IMR-90 (cell line): ENCODE measurements around the gene TIPRL. TPM values are rescaled to one million over a fixed set of nuclear protein-coding genes. Genes with fewer than 3 reads are reported as not detected.

ENCODE experiments used
- ATAC-seq: fragments of 200-7000 bp; cut with Tn5 transposase; 2 replicates; pipeline ENCODE4 v1.9.1; 2020; ENCODE audit warnings: low read depth, mild to moderate bottlenecking, moderate library complexity
- BruUV-seq: library from RNA; stranded (reverse); fragments of 400-500 nt; replicated peaks from 2 replicates; lab custom pipeline; 2021; lab: Mats Ljungman, UMichigan
- CTCF ChIA-PET: fragments of 300-600 bp; formaldehyde crosslinking; extraction: SDS; loops from one replicate; lab custom pipeline; 2021; ENCODE audit warnings: antibody characterized with exemption; lab: Yijun Ruan, JAX
- POLR2A ChIA-PET: fragments of 300-600 bp; sonication (Branson Sonifier 250); formaldehyde crosslinking; loops from one replicate; lab custom pipeline; 2022; ENCODE audit warnings: antibody characterized with exemption; ENCODE audit not compliant: unreplicated experiment; lab: Charles Lee
- DNase-seq: peaks from one replicate; pipeline ENCODE4 v3.0.0; 2013
- H2AFZ ChIP-seq: replicated peaks from 2 replicates; pipeline ENCODE3; 2013; ENCODE audit warnings: low read length, mild to moderate bottlenecking; ENCODE audit not compliant: poor library complexity
- H2AK5ac ChIP-seq: 2 replicates; pipeline ENCODE4 v1.6.1; 2013; ENCODE audit warnings: low read depth, low read length, inconsistent platforms
- H2AK9ac ChIP-seq: replicated peaks from 2 replicates; pipeline ENCODE3; 2013; ENCODE audit warnings: mild to moderate bottlenecking, low read depth, low read length, moderate library complexity; ENCODE audit not compliant: poor library complexity
- H2BK120ac ChIP-seq: 2 replicates; pipeline ENCODE4 v1.6.1; 2013; ENCODE audit warnings: low read depth, low read length, inconsistent platforms
- H2BK15ac ChIP-seq: 3 replicates; pipeline ENCODE4 v1.6.1; 2013; ENCODE audit warnings: low read depth, low read length, inconsistent platforms
- H2BK20ac ChIP-seq: 2 replicates; pipeline ENCODE4 v1.6.1; 2013; ENCODE audit warnings: low read depth, mild to moderate bottlenecking, inconsistent platforms, low read length, moderate library complexity
- H2BK5ac ChIP-seq: 2 replicates; pipeline ENCODE4 v1.6.1; 2013; ENCODE audit warnings: mild to moderate bottlenecking, low read depth, low read length, inconsistent platforms; ENCODE audit not compliant: poor library complexity, severe bottlenecking
- H3K14ac ChIP-seq: replicated peaks from 2 replicates; pipeline ENCODE4 v1.6.1; 2013; ENCODE audit warnings: low read depth, low read length, inconsistent platforms
- H3K18ac ChIP-seq: 2 replicates; pipeline ENCODE4 v1.6.1; 2013; ENCODE audit warnings: low read depth, low read length, control low read depth
- H3K23ac ChIP-seq: 2 replicates; pipeline ENCODE4 v1.6.1; 2013; ENCODE audit warnings: low read depth, low read length, inconsistent platforms
- H3K27ac ChIP-seq: 2 replicates; pipeline ENCODE4 v1.5.1; 2013; ENCODE audit warnings: mild to moderate bottlenecking, control low read depth, low read length; ENCODE audit not compliant: insufficient read depth
- H3K27me3 ChIP-seq: 2 replicates; pipeline ENCODE4 v1.6.1; 2013; ENCODE audit warnings: low read length; ENCODE audit not compliant: control insufficient read depth, insufficient read depth
- H3K36me3 ChIP-seq: 2 replicates; pipeline ENCODE4 v1.6.1; 2013; ENCODE audit warnings: low read length, mixed read lengths; ENCODE audit not compliant: control insufficient read depth, insufficient read depth
- H3K4ac ChIP-seq: 2 replicates; pipeline ENCODE4 v1.6.1; 2013; ENCODE audit warnings: low read depth, low read length, inconsistent platforms
- H3K4me1 ChIP-seq: 2 replicates; pipeline ENCODE4 v1.6.1; 2013; ENCODE audit warnings: low read length, mixed read lengths; ENCODE audit not compliant: control insufficient read depth, insufficient read depth
- H3K4me2 ChIP-seq: 2 replicates; pipeline ENCODE4 v1.6.1; 2013; ENCODE audit warnings: low read depth, mild to moderate bottlenecking, control low read depth, low read length, moderate library complexity
- H3K4me3 ChIP-seq: 2 replicates; pipeline ENCODE4 v1.5.1; 2013; ENCODE audit warnings: low read depth, mild to moderate bottlenecking, control low read depth, low read length, moderate library complexity; ENCODE audit not compliant: insufficient read depth
- H3K56ac ChIP-seq: 2 replicates; pipeline ENCODE4 v1.6.1; 2013; ENCODE audit warnings: low read length, inconsistent platforms; ENCODE audit not compliant: insufficient read depth; ENCODE audit errors: extremely low read depth
- H3K79me1 ChIP-seq, 2 experiments: 2 replicates each; pipeline ENCODE4 v1.6.1; 2013; ENCODE audit warnings: low read length in 2 of 2, inconsistent platforms in 1 of 2, low read depth in 1 of 2
- H3K9ac ChIP-seq: 2 replicates; pipeline ENCODE4 v1.6.1; 2013; ENCODE audit warnings: low read depth, low read length, control low read depth
- H3K9me1 ChIP-seq: 2 replicates; pipeline ENCODE4 v1.6.1; 2013; ENCODE audit warnings: low read length, inconsistent platforms; ENCODE audit not compliant: insufficient read depth
- H3K9me3 ChIP-seq: 2 replicates; pipeline ENCODE4 v1.6.1; 2013; ENCODE audit warnings: low read length; ENCODE audit not compliant: control insufficient read depth, insufficient read depth
- H4K20me1 ChIP-seq: 2 replicates; pipeline ENCODE4 v1.6.1; 2013; ENCODE audit warnings: low read length, inconsistent platforms; ENCODE audit not compliant: insufficient read depth
- H4K5ac ChIP-seq: 2 replicates; pipeline ENCODE4 v1.6.1; 2013; ENCODE audit warnings: mild to moderate bottlenecking, low read depth, low read length, control low read depth
- H4K8ac ChIP-seq, 2 experiments: 2 replicates each; pipeline ENCODE4 v1.6.1; 2013; ENCODE audit warnings: low read depth in 2 of 2, low read length in 2 of 2, control low read depth in 1 of 2, inconsistent platforms in 1 of 2
- H4K91ac ChIP-seq: 2 replicates; pipeline ENCODE4 v1.6.1; 2013; ENCODE audit warnings: low read depth, low read length, inconsistent platforms; ENCODE audit not compliant: insufficient read depth
- ELK1 ChIP-seq: fragments of 150-350 bp; IDR thresholded peaks from 2 replicates; pipeline ENCODE4 v1.6.1; 2016; ENCODE audit warnings: low read depth, mild to moderate bottlenecking, low read length, moderate library complexity, borderline replicate concordance
- WGBS, 2 experiments: methylation state at CpG; one replicate each; pipeline versions ENCODE4 v1.1.5 to v1.1.7; 2013; ENCODE audit warnings: missing lambda C conversion rate in 2 of 2; ENCODE audit not compliant: insufficient read length in 1 of 2; ENCODE audit errors: extremely low coverage in 2 of 2; 5-methylcytosine and 5-hydroxymethylcytosine counted together
- dilution Hi-C: fragments of 300-500 bp; cut with HindIII; formaldehyde crosslinking; loops from one replicate; pipeline ENCODE4 v1.14.3; 2018; ENCODE audit warnings: low sequenced_read_pairs; ENCODE audit not compliant: unreplicated experiment
- in situ Hi-C: fragments of 300-500 bp; cut with MboI; formaldehyde crosslinking; loops from 3 replicates; pipeline ENCODE4 v1.14.3; 2019; ENCODE audit warnings: low sequenced_read_pairs, inconsistent platforms, mixed read lengths
- intact Hi-C: fragments of 100-400 bp; cut with micrococcal nuclease; formaldehyde crosslinking; loops from 2 replicates; pipeline ENCODE4 v1.10.0; 2022
- polyA plus RNA-seq, 3 experiments: library from polyadenylated mRNA; depleted of rRNA; stranded (reverse); fragments of >200 nt; gene quantifications; 2 replicates each; pipeline ENCODE4 v1.2.3, GENCODE V29; 2012; ENCODE audit warnings: low replicate concordance in 1 of 3
- total RNA-seq: library from RNA; depleted of rRNA; stranded (reverse); fragments of >200 nt; gene quantifications from 2 replicates; pipeline ENCODE4 v1.2.3, GENCODE V29; 2012

The TIPRL gene
- total and polyA plus RNA-seq, 2 of the 4 experiments (the other 2 are of a cell fraction) = 15.4 to 23.8 TPM

GRCh38 chr1:168163670-168164069 is 15.1 kb upstream of the TIPRL start:
- H2AFZ ChIP-seq = no peak overlapping the region
- in situ Hi-C loops = no loop called here
- no peak overlapping the region for H3K9ac ChIP-seq
- ATAC-seq = no peak
- no peaks in the 10 kb centered on the region for H4K20me1 ChIP-seq
- no peak overlapping the region for H3K4me3 ChIP-seq
- no peak overlapping the region for H3K4ac ChIP-seq
- H3K18ac ChIP-seq = no peak overlapping the region
- no peak overlapping the region for H2BK15ac ChIP-seq
- intact Hi-C loops = no loop called here
- no peak overlapping the region for H3K14ac ChIP-seq
- H2AK9ac ChIP-seq = no peak overlapping the region
- no peaks in the 10 kb centered on the region; the same call in 1 of the 2 replicates for H3K27me3 ChIP-seq
- no peak overlapping the region for H2AK5ac ChIP-seq
- H3K56ac ChIP-seq = no peak overlapping the region
- no peak overlapping the region for H4K91ac ChIP-seq
- no peak overlapping the region for H3K27ac ChIP-seq
- CTCF ChIA-PET = no interaction called here
- BruUV-seq = no TSS peak
- no peaks in the 10 kb centered on the region for H3K9me1 ChIP-seq
- H2BK20ac ChIP-seq = no peak overlapping the region
- H4K8ac ChIP-seq = no peak overlapping the region
- no peak overlapping the region for H2BK5ac ChIP-seq
- no peaks in the 10 kb centered on the region for H3K79me1 ChIP-seq
- POLR2A ChIA-PET = no interaction called here
- no peak for DNase-seq
- peaks cover 3% of the 10 kb centered on the region; the same call in 1 of the 2 replicates for H3K9me3 ChIP-seq
- no peak overlapping the region for H4K5ac ChIP-seq
- no peaks in the 10 kb centered on the region for H3K4me1 ChIP-seq
- no peaks in the 10 kb centered on the region for H3K36me3 ChIP-seq
- no peak overlapping the region for H3K23ac ChIP-seq
- TF ChIP-seq ELK1 = no peak
- WGBS, 2 experiments = no CpG with 5 or more reads among the region's 3 CpGs
- no peak overlapping the region for H3K4me2 ChIP-seq
- dilution Hi-C loops = no loop called here
- no peak overlapping the region for H2BK120ac ChIP-seq
